Stimulated activated naive B cell treated with anti-CD40 and anti-IgM and Interleukin-4, amounts not matched to agents 10 μg/mL and 1 μg/mL and 100 μg/mL, for 72 hours (primary cell): Measurements from ENCODE around the gene SLC30A2.

Experiments
- ATAC-seq, 2 donors: fragments of 150-1000 bp; cut with Tn5 transposase; replicated peaks; 2 replicates each; pipeline ENCODE4 v1.10.0; 2021; ENCODE audit warnings: moderate library complexity in 1 of 2
- DNase-seq: peaks from one replicate; pipeline ENCODE4 v3.0.0; 2021
- H3K27ac Mint-ChIP-seq: one replicate; pipeline ENCODE4 v1.8.0; 2022; ENCODE audit warnings: mild to moderate bottlenecking, mixed read lengths
- H3K27me3 Mint-ChIP-seq, 2 donors: one replicate each; pipeline ENCODE4 v1.8.0; 2022; ENCODE audit warnings: mixed read lengths in 2 of 2
- H3K36me3 Mint-ChIP-seq, 2 donors: one replicate each; pipeline ENCODE4 v1.8.0; 2022; ENCODE audit warnings: mixed read lengths in 2 of 2, mild to moderate bottlenecking in 1 of 2
- H3K4me1 Mint-ChIP-seq, 2 donors: one replicate each; pipeline ENCODE4 v1.8.0; 2022; ENCODE audit warnings: mixed read lengths in 2 of 2, mild to moderate bottlenecking in 1 of 2
- H3K4me3 Mint-ChIP-seq, 2 donors: one replicate each; pipeline ENCODE4 v1.8.0; 2022; ENCODE audit warnings: mild to moderate bottlenecking in 2 of 2, mixed read lengths in 2 of 2, moderate library complexity in 1 of 2
- H3K9me3 Mint-ChIP-seq, 2 donors: one replicate each; pipeline ENCODE4 v1.8.0; 2022; ENCODE audit warnings: mixed read lengths in 2 of 2, mild to moderate bottlenecking in 1 of 2

The SLC30A2 gene

DNA sequence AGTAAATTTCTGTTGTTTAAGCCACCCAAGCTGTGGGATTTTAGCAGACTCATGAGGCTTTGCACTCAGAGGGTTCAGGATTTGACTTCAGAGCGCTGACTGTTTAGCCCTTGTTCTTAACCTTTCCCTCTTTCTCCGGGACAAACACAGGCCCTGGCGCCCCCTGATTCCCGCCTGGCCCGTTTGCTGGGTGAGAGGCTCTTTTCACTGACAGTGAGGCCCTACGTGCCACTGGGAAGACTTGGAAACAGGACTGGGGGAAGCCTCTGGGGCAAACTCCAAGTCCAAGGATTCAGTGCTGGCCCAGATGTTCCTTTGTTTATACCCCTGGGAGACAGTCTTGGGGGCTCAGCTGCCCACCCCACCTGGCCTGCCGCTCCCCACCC, 33.3 kb upstream of the SLC30A2 start:
- H3K9me3 Mint-ChIP-seq, result no peaks in the 10 kb centered on the region
- no peaks in the 10 kb centered on the region for H3K4me1 Mint-ChIP-seq
- H3K27me3 Mint-ChIP-seq, result peaks cover 24% of the 10 kb centered on the region in 2 donors
- H3K36me3 Mint-ChIP-seq, result no peaks in the 10 kb centered on the region
- no peak for ATAC-seq
- DNase-seq, result no peak
- H3K27ac Mint-ChIP-seq, result no peak overlapping the region
- H3K4me3 Mint-ChIP-seq, result no peak overlapping the region

GRCh38 chr1:26078286-26079177, 32.6 kb upstream of the SLC30A2 start:
- Mint-ChIP-seq H3K27me3 (peaks cover 26 to 28% of the 10 kb centered on the region in 2 donors), H3K4me1 (no peaks in the 10 kb centered on the region)

DNA sequence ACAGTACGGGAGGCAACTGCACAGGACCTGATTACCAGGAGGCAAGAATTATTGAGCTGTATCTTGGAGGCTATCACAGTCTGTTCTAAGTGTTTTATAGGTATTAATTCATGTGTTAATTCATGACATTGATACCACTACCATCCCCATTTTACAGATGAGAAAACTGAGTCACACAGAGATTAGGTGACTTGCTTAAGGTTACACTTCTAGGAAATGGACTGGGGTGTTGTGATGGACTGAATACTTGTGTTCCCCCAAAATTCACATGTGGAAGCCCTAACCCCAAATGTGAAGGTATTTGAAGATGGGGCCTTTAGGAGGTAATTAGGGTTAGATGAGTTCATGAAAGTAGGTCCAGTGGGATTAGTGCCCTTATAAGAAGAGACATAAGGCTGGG, 31.6 kb upstream of the SLC30A2 start:
- Mint-ChIP-seq H3K9me3 (no peaks in the 10 kb centered on the region), H3K4me1 (no peaks in the 10 kb centered on the region), H3K36me3 (no peaks in the 10 kb centered on the region), H3K4me3 (no peak overlapping the region), H3K27me3 (peaks cover 36 to 38% of the 10 kb centered on the region in 2 donors), H3K27ac (no peak overlapping the region)
- DNase-seq (no peak), ATAC-seq (no peak)

More at GRCh38 chr1:26078286-26079177, 32.6 kb upstream of the SLC30A2 start:
- no peak for ATAC-seq
- Mint-ChIP-seq H3K27ac (no peak overlapping the region), H3K36me3 (no peaks in the 10 kb centered on the region), H3K4me3 (no peak overlapping the region), H3K9me3 (no peaks in the 10 kb centered on the region)
- DNase-seq, result no peak

GRCh38 chr1:26075421-26076144, 29.7 kb upstream of the SLC30A2 start:
- no peaks in the 10 kb centered on the region for H3K4me1 Mint-ChIP-seq
- H3K4me3 Mint-ChIP-seq, result no peak overlapping the region
- H3K27me3 Mint-ChIP-seq, result peaks cover 43 to 46% of the 10 kb centered on the region in 2 donors
- no peaks in the 10 kb centered on the region for H3K9me3 Mint-ChIP-seq
- no peak for ATAC-seq
- no peaks in the 10 kb centered on the region for H3K36me3 Mint-ChIP-seq
- DNase-seq, result no peak
- H3K27ac Mint-ChIP-seq, result no peak overlapping the region

GRCh38 chr1:26072305-26072704, 26.4 kb upstream of the SLC30A2 start:
- DNase-seq (no peak), ATAC-seq (no peak)
- no peak overlapping the region for H3K4me3 Mint-ChIP-seq
- no peaks in the 10 kb centered on the region for H3K4me1 Mint-ChIP-seq
- peaks cover 49 to 64% of the 10 kb centered on the region in 2 donors for H3K27me3 Mint-ChIP-seq
- no peak overlapping the region for H3K27ac Mint-ChIP-seq
- no peaks in the 10 kb centered on the region for H3K36me3 Mint-ChIP-seq
- no peaks in the 10 kb centered on the region for H3K9me3 Mint-ChIP-seq

GRCh38 chr1:26070963-26071342, 25.0 kb upstream of the SLC30A2 start:
- no peak for ATAC-seq
- no peaks in the 10 kb centered on the region for H3K9me3 Mint-ChIP-seq
- H3K27me3 Mint-ChIP-seq, result peaks cover 42 to 65% of the 10 kb centered on the region in 2 donors
- DNase-seq, result no peak
- no peaks in the 10 kb centered on the region for H3K4me1 Mint-ChIP-seq
- H3K4me3 Mint-ChIP-seq, result no peak overlapping the region
- no peak overlapping the region for H3K27ac Mint-ChIP-seq
- no peaks in the 10 kb centered on the region for H3K36me3 Mint-ChIP-seq

- Mint-ChIP-seq H3K27me3 (peaks cover 36 to 65% of the 10 kb centered on the region in 2 donors), H3K36me3 (no peaks in the 10 kb centered on the region), H3K4me3 (no peak overlapping the region), H3K9me3 (no peaks in the 10 kb centered on the region), H3K27ac (no peak overlapping the region), H3K4me1 (no peaks in the 10 kb centered on the region)
- ATAC-seq, result no peak
- no peak for DNase-seq
These were observed 24.5 kb upstream of the SLC30A2 start for GRCh38 chr1:26070296-26070962.

GRCh38 chr1:26069941-26070295, 24.0 kb upstream of the SLC30A2 start:
- Mint-ChIP-seq H3K4me3 (no peak overlapping the region), H3K27ac (no peak overlapping the region), H3K4me1 (no peaks in the 10 kb centered on the region), H3K27me3 (peaks cover 35 to 64% of the 10 kb centered on the region in 2 donors), H3K9me3 (no peaks in the 10 kb centered on the region), H3K36me3 (no peaks in the 10 kb centered on the region)
- ATAC-seq (no peak), DNase-seq (no peak)

DNA sequence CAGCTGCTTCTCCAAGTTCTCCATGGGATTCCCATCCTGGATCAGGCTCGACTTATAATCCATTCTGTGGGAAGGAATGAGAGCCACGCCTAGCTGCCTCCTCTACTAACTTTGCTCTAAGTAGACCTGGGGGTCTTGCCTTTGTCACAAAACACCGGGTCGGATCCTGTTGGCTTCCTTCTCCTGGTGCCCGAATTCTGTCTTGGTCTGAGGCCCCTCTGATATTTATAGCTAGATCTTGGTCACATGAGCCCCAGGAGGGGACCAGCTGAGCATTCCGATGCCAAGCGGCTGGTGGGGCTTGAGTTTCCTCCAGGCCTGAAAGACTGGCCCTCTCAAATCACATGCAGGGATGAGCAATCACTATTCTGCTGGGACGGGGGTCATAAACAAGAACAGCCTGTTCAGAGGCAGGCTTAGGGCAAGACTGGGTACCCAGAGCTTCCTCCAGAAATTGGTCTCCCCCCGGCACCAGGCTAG, 21.6 kb upstream of the SLC30A2 start, which contains the start of gene TRIM63:
Gene TRIM63 (minus strand): TSS at position 199 of the 480 bp plus-strand sequence. CDS start 136 bp downstream, at position 63.
- Mint-ChIP-seq H3K36me3 (no peaks in the 10 kb centered on the region), H3K27ac (no peak within 1 kb of the TSS), H3K27me3 (peaks cover 18 to 51% of the 10 kb centered on the region in 2 donors), H3K4me3 (no peak within 1 kb of the TSS), H3K4me1 (peaks cover 0 to 2% of the 10 kb centered on the region in 2 donors), H3K9me3 (no peaks in the 10 kb centered on the region)
- ATAC-seq (no peak), DNase-seq (no peak)

- Mint-ChIP-seq H3K9me3 (no peaks in the 10 kb centered on the region), H3K27me3 (peaks cover 11 to 45% of the 10 kb centered on the region in 2 donors), H3K36me3 (no peaks in the 10 kb centered on the region), H3K4me1 (peaks cover 0 to 2% of the 10 kb centered on the region in 2 donors), H3K27ac (no peak overlapping the region), H3K4me3 (no peak overlapping the region)
- no peak for ATAC-seq
- DNase-seq, result no peak
These were observed 20.9 kb upstream of the SLC30A2 start for GRCh38 chr1:26066857-26067256.

DNA sequence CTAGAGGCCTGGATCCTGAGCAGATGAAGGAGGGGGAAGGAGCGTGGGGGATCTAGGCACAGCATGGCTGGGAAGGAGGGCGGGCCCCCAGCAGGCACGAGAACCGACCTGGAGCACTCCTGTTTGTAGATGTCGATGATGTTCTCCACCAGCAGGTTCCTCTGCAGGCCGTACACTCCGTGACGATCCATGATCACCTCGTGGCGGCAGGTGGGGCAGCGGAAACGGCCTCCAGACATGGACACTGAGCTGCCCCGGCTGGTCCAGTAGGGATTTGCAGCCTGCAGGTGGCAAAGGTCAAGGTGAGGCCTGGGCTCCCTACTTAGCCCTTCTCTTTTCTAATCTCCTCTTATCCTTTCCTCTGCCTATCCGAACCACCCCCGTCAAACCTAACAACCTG, 20.2 kb upstream of the SLC30A2 start:
- no peaks in the 10 kb centered on the region for H3K36me3 Mint-ChIP-seq
- peaks cover 0 to 2% of the 10 kb centered on the region in 2 donors for H3K4me1 Mint-ChIP-seq
- ATAC-seq (no peak), DNase-seq (no peak)
- H3K9me3 Mint-ChIP-seq, result no peaks in the 10 kb centered on the region
- peaks cover 11 to 43% of the 10 kb centered on the region in 2 donors for H3K27me3 Mint-ChIP-seq
- H3K4me3 Mint-ChIP-seq, result no peak overlapping the region
- H3K27ac Mint-ChIP-seq, result no peak overlapping the region

DNA sequence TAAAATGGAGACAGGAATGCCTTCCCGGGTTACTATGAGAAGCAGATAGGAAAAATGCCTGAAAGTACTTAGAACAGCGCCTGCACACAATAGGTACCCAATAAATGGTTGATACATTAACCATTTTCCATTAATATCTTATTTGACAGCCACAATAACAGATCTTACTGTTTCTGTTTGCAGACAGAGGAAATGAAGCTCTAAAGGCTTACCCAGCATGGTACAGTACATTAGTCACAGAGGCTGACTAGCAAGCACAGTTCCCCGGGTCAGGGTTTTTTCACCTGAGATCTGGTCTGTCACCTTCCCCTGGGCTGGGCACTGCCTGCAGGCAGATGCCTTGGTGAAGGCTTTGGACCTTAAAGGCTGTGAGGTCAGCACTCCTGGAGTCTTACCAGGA, 18.6 kb upstream of the SLC30A2 start:
- Mint-ChIP-seq H3K27me3 (peaks cover 19 to 53% of the 10 kb centered on the region in 2 donors), H3K4me1 (peaks cover 0 to 2% of the 10 kb centered on the region in 2 donors), H3K27ac (no peak overlapping the region), H3K4me3 (no peak overlapping the region), H3K9me3 (no peaks in the 10 kb centered on the region), H3K36me3 (no peaks in the 10 kb centered on the region)
- DNase-seq (no peak), ATAC-seq (no peak)

DNA sequence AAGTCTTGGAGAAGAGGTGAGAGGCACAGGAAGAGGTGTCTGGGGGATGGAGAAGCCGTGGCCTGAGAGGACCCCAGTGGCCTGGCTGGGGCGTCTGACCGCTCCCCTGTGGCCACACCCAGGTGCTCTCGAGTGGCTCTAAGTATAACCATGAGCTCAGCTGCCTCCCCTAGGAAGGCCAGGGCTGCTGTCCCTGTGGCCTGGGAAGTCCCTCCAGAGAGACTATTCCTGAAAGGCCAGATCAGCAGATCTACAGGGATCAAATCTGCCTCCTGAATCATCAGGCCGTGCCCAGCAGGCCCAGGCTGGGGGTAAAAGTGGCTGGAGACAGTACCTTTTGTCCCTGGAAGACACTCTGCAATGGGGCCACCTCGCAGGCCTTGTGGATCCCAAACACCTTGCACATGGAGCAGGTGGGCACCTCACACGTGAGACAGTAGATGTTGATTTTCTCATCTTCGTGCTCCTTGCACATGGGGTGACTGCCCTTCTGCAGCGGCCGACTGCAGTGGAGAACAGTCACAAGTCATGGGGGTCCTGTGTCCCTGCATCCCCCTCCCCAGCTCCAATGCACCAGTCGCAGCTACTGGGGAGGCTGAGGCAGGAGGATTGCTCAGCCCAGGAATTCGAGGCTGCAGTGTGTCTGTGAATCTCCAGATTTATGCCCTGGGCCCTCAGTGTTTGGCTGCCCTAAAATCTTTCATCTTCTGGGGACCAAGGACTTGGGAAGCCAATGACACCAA, 15.1 kb upstream of the SLC30A2 start:
- peaks cover 3% of the 10 kb centered on the region in 2 donors for H3K4me1 Mint-ChIP-seq

DNA sequence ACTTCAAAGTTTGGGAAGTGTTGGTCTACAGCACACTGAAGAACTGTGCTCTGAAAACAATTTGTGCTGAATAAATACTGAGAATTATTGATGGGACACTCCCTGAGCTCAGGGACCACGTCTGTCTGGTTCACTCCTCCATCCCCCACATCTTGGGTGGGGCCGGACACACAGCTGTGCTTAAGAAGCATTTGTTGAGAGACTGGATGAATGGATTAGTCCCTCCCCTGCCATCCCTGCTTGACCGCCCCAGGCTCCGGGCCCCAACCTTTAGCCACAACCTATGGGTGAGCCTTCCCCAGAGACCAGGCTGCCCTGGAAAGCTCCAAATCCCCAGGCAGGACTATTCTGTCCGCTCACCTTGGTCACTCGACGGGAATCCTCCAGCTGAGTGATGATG, 14.0 kb upstream of the SLC30A2 start:
- H3K27ac Mint-ChIP-seq, result no peak overlapping the region
- H3K4me1 Mint-ChIP-seq, result peaks cover 5 to 7% of the 10 kb centered on the region in 2 donors
- H3K27me3 Mint-ChIP-seq, result peaks cover 23 to 38% of the 10 kb centered on the region in 2 donors
- no peaks in the 10 kb centered on the region for H3K9me3 Mint-ChIP-seq
- DNase-seq, result no peak
- no peaks in the 10 kb centered on the region for H3K36me3 Mint-ChIP-seq
- H3K4me3 Mint-ChIP-seq, result no peak overlapping the region
- no peak for ATAC-seq

More for the DNA sequence above, 15.1 kb upstream of the SLC30A2 start:
- H3K36me3 Mint-ChIP-seq, result no peaks in the 10 kb centered on the region
- no peak for DNase-seq
- H3K27ac Mint-ChIP-seq, result no peak overlapping the region
- no peak for ATAC-seq
- no peaks in the 10 kb centered on the region for H3K9me3 Mint-ChIP-seq
- peaks cover 21 to 37% of the 10 kb centered on the region in 2 donors for H3K27me3 Mint-ChIP-seq
- no peak overlapping the region for H3K4me3 Mint-ChIP-seq
